CD1c-positive myeloid dendritic cell (primary cell): Measurements from ENCODE around the gene REPS2.

Experiments
- DNase-seq: peaks from one replicate; pipeline ENCODE4 v3.0.0-alpha.2; 2016; ENCODE audit errors: extremely low spot score

REPS2 gene

GRCh38 chrX:17081968-17082367 lies 135.5 kb downstream of the REPS2 start:
- DNase-seq, result no peak

DNA sequence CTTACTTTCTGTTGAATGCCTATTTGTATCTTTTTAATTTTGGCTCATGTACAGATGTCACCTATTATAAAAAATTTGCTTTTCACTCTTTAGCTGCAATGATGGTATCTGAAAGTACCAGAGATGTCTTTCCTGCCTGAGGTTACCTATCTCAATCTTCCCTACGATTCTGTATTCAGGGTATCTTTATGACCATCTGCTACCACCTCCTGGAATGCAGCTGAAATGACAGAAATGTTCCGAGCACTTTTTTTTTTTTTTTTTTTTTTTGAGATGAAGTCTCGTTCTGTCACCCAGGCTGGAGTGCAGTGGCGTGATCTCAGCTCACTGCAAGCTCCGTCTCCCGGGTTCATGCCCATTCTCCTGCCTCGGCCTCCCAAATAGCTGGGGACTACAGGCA lies 136.4 kb downstream of the REPS2 start:
- DNase-seq, result no peak

DNA sequence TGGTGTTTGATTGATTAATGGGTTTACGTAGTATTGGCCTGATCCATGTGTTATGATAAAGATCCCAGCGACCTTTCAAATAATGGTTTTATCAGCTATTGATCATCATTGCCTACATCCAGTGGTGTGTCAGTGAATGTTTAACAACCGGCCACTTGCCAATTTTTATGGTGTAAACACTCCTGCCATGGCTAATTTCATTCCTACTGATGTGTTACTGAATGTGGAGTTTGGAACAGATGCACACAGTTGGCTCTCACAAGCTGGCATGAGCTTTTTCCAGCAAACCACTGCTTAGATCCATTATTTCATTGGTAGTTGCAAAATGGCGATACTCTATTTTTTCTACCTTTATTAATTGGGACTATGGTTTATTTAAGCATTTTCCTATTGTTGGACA lies 139.9 kb downstream of the REPS2 start:
- DNase-seq, result no peak

GRCh38 chrX:17095161-17095560 lies 148.7 kb downstream of the REPS2 start:
- no peak for DNase-seq

DNA sequence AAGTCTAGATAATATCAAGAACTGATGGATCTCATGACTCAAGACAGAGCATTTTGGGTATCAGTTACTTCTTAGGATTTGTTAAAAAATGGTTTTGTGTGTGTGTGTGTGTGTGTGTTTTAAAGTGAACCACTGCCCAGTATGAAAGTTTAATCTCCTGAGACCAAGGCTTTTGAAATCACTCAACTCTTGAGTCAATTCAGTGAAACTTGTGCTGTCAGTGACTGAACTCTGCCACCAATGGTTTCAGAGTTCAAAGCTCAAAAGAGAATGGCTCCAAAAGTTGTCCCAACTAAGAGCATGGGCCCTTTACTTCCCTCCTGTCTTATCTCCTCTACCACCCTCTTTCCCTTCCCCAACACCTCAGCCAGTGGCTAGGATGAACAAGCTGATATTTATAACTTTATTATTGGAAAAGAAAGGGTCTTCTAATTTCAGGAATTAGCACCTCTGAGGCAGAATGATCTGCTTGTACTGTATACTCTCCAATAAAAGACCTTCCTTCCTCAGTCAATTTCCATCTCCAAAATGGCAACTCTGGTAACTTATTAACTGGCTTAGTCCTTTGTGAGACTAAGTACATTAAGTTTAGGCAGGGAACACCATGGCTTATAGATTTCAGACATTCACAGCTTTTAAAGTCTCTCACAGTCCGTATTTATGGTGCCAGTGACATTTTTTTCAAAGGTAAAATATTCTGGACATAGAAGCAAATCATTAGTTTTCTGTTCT lies 152.2 kb downstream of the REPS2 start:
- no peak for DNase-seq

- no peak for DNase-seq
Measured at GRCh38 chrX:17104433-17104832, 158.0 kb downstream of the REPS2 start.

DNA sequence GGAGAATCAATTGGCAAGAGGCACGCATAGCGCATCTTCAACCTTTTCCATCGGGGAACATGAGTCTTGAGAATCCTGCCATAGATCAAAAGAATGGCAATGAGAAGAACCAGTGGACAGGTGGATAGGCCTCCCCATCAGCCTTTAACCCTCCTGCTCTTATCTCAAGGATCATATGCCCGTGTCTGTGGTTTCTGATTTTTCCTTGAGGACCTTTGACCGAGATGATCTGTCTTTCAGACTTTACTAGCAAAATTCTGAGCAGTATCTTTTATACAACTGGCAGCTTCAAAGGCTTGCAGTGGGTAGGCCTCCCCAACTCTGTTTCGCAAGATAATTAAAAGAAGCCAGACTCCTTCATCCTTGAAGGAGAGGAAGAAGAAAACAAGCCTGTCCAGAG lies 174.4 kb downstream of the REPS2 start:
- DNase-seq, result no peak

DNA sequence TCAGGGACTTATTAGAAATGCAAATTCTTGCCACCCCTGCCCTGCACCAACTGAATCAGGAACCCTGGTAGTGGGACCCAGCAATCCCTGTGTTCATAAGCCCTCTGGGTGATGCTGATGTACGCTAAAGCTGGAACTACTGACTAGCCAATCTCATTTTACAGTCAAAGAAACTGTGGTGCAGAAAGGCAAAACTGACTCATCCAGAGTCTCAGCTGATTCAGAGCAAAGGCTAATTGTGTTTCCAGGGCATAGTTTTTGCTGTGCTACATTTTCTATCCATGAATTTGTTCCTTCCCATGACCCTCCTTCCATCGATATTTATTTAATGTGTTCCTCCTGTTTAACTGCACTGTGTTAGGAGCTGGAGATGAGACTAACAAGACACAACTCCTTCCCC lies 207.5 kb downstream of the REPS2 start:
- no peak for DNase-seq

DNA sequence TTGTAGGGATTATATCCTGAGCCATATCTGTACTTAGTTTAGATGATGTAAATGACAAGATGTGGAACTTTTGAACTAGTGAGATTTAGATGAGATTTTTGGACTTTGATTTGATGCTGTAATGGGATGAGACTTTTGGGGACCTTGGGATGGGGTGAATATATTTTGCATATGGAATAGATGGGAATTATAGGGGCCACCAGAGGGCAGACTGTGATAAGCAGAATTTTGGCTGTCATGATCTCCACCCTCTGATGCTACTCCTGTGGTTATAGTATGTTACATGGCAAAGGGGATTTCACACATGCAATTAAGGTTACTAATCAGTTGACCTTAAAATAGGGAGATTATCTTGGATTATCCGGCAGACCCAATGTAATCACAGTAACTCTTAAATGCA lies 214.5 kb downstream of the REPS2 start:
- no peak for DNase-seq

DNA sequence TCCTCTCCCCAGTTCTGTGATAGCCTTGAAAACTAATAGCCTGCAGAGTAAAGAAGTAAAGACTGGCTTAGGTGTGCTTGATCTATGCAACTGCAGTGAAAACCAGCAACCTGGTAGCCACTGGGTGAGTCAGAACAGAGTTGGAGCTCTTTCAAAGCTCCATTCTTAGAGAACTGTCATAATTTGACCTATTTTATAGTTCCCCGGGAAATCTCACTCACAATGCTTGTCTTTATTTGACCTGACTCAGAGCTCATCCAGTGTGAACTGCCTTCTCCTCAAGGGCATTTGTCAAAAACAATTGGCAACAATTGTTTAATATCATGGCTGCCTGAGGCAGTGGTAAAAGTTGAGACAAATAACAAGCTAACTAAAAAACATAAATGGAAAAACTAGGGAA lies 215.5 kb downstream of the REPS2 start:
- DNase-seq, result no peak

GRCh38 chrX:17164079-17164478 lies 217.6 kb downstream of the REPS2 start:
- DNase-seq, result no peak

GRCh38 chrX:17164941-17165340 lies 218.5 kb downstream of the REPS2 start:
- no peak for DNase-seq

DNA sequence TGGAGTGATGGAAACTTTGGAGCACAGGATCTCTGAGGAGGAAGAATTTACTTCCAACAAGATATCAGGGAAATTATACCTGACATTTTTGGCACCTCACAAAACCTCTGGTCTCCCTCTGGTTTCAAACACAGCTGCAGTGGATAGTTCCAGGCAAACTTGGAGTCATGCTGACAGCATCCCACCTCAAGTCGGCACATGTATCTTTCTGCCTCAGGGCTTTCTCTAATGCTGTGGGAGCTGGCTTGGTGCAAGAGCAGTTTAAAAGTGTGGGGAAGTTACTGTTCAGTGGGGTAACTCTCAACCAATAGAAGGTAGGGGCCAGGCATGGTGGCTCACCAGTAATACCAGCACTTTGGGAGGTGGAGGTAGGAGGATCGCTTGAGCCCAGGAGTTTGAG lies 221.5 kb downstream of the REPS2 start:
- DNase-seq, result no peak

GRCh38 chrX:17170973-17171372 lies 224.5 kb downstream of the REPS2 start:
- no peak for DNase-seq

DNA sequence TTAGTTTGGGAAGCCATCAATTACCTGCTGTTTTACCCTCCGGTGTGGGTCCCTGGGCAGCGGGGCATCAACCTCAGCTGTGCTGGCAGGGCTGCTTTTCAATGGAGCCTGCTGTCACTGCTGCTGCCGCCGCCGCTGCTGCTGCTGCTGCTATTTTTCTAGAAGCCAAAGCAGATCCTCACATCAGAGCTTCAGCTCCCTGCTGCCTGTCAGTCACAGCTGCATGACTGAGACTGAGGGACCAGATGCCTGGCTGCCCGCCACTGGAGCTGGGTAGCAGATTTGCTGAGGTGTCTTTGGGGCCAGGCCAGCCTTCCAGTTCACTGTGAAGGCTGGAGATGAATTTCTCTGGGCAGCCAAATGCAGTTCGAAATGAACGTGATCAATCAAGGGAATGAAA lies 228.2 kb downstream of the REPS2 start:
- DNase-seq, result no peak

- DNase-seq, result no peak
Measured at GRCh38 chrX:17182317-17182716, 235.9 kb downstream of the REPS2 start.

- no peak for DNase-seq
Measured at GRCh38 chrX:17183566-17183965, 237.1 kb downstream of the REPS2 start.

- DNase-seq, result no peak
Measured at GRCh38 chrX:17185431-17185830, 239.0 kb downstream of the REPS2 start.

DNA sequence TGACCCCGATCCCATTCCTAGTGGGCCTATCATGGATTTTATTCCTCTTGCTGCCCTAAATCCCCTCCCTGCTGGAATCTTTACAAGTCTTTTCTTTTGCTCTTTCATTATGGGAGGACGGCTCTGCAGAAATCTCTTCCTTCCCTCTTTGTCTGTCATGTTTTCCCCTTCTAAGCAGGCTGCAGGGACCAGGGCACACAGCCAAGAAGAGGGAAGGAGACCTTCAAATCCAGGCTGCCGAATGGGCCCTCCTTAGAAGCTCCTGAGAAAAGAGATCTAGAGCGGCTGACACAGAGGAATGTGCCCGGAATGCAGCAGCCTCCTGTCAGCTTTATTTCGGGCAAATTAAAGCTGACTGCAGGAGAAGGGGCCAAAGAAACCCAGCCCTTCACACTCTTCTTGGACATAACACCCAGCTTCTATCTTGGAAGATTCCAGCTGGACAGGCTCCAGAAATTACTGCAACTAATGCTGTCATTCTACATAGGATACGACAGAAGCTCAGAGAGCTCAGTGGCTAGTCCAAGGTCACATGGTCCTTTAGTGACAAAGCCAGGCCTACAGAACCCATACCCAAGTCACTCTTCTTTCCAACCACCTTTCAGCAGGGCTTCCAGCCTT lies 240.8 kb downstream of the REPS2 start:
- no peak for DNase-seq

DNA sequence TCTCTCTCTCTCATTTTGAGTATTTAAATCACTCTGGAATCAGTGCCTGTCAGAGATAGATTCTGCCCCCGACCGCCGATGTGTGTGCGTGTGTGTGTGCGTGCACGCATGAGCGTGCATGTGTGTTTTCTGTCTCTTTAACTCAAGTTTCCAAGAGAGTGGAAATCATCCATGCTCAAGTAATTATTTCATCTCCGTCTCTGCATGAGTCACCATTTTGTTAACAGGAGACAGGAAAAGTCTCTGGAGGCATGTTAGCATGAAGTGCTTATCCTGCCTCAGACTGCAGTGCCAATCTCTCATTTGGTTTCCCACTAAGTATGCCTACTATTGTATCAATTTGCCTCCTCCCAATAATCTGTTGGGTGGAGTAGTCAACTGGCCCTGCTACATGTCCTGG lies 245.6 kb downstream of the REPS2 start:
- DNase-seq, result no peak
